ENCODE data around the gene SH3RF3.

Gene SH3RF3

GRCh38 chr2:109304242-109304641 is 175.2 kb downstream of the SH3RF3 start:
- DNase-seq (ENCODE audit: low read depth): no peak
- TF ChIP-seq, protein P1, sequence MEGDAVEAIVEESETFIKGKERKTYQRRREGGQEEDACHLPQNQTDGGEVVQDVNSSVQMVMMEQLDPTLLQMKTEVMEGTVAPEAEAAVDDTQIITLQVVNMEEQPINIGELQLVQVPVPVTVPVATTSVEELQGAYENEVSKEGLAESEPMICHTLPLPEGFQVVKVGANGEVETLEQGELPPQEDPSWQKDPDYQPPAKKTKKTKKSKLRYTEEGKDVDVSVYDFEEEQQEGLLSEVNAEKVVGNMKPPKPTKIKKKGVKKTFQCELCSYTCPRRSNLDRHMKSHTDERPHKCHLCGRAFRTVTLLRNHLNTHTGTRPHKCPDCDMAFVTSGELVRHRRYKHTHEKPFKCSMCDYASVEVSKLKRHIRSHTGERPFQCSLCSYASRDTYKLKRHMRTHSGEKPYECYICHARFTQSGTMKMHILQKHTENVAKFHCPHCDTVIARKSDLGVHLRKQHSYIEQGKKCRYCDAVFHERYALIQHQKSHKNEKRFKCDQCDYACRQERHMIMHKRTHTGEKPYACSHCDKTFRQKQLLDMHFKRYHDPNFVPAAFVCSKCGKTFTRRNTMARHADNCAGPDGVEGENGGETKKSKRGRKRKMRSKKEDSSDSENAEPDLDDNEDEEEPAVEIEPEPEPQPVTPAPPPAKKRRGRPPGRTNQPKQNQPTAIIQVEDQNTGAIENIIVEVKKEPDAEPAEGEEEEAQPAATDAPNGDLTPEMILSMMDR (IDR thresholded peaks at IDR 0.05; ENCODE audit: insufficient read depth, low read depth, low read length, missing control alignments): no peak
- H3K4me3 ChIP-seq (ENCODE audit: low read depth, low read length): no peak overlapping the region

- peak; percentile 31 for DNase-seq (ENCODE audit: low read depth)
- H3K4me3 ChIP-seq (ENCODE audit: low read depth, low read length): no peak overlapping the region
- TF ChIP-seq, protein P1 (IDR thresholded peaks at IDR 0.05; ENCODE audit: insufficient read depth, low read depth, low read length, missing control alignments): no peak
These were observed 175.9 kb downstream of the SH3RF3 start for GRCh38 chr2:109304731-109305470.

- TF ChIP-seq, protein P1 (IDR thresholded peaks at IDR 0.05; ENCODE audit: insufficient read depth, low read depth, low read length, missing control alignments): no peak
- DNase-seq (ENCODE audit: low read depth): no peak
- H3K4me3 ChIP-seq (ENCODE audit: low read depth, low read length): no peak overlapping the region
These were observed 176.6 kb downstream of the SH3RF3 start for GRCh38 chr2:109305490-109306167.

DNA sequence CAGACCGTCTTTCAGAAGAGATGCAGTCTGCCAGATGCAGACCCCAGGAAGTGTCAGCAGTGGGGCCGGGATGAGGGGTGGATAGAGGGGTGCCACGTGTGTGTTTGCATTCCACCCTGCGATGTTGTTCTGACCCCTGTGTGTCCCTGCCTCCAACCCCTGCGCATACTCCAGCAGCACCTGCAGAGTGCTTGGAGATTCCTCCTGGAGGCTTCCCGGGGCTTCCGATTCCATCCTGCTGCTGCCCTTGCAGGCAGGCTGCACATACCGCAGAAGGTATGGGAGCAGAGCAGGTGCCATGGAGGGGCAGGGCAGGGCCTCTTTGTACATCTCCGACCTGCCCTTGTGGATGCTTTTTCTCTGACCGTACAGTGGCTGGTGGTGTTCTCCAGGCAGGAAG is 177.2 kb downstream of the SH3RF3 start:
- no peak for DNase-seq (ENCODE audit: low read depth)
- TF ChIP-seq, protein P1 (IDR thresholded peaks at IDR 0.05; ENCODE audit: insufficient read depth, low read depth, low read length, missing control alignments): no peak
- H3K4me3 ChIP-seq (ENCODE audit: low read depth, low read length): no peak overlapping the region

GRCh38 chr2:109311771-109312170 is 182.8 kb downstream of the SH3RF3 start:
- no peak overlapping the region for H3K4me3 ChIP-seq (ENCODE audit: low read depth, low read length)
- DNase-seq (ENCODE audit: low read depth): no peak
- TF ChIP-seq, protein P1 (IDR thresholded peaks at IDR 0.05; ENCODE audit: insufficient read depth, low read depth, low read length, missing control alignments): no peak

DNA sequence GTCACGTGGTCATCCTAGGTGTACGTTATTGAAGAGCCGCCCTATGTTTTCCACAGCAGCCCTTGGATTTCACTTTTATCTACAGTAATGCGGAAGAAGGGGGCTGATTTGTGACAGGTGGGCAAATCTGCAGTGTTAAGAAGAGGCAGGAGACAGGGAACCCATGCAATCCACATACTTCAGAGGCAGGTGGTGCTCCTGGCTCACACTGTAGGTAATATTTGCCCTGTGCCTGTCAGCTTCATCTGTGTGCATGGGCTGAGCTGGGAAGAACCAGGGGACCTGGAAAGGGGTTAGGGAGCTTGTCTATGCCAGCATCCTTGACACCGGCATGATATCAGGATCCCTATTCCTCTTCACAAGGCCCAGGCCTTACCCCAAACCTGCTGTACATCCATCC is 183.9 kb downstream of the SH3RF3 start:
- TF ChIP-seq, protein P1 (IDR thresholded peaks at IDR 0.05; ENCODE audit: insufficient read depth, low read depth, low read length, missing control alignments): no peak
- no peak overlapping the region for H3K4me3 ChIP-seq (ENCODE audit: low read depth, low read length)
- DNase-seq (ENCODE audit: low read depth): no peak
